Ramos (cell line): Measurements from ENCODE around the gene SNRNP200.
"Not testable (repeated sequence)": the region's sequence is repeated elsewhere in the genome, so short reads cannot be mapped to it uniquely, and the experiment has no call there.

Experiments
- in situ Hi-C: fragments of 300-500 bp; cut with MboI; formaldehyde crosslinking; loops from one replicate; pipeline ENCODE4 v1.14.3; 2022; ENCODE audit warnings: low sequenced_read_pairs; ENCODE audit not compliant: unreplicated experiment

The SNRNP200 gene

GRCh38 chr2:96276787-96277499 is 28.4 kb downstream of the SNRNP200 start:
- in situ Hi-C loops, result no loop called here

DNA sequence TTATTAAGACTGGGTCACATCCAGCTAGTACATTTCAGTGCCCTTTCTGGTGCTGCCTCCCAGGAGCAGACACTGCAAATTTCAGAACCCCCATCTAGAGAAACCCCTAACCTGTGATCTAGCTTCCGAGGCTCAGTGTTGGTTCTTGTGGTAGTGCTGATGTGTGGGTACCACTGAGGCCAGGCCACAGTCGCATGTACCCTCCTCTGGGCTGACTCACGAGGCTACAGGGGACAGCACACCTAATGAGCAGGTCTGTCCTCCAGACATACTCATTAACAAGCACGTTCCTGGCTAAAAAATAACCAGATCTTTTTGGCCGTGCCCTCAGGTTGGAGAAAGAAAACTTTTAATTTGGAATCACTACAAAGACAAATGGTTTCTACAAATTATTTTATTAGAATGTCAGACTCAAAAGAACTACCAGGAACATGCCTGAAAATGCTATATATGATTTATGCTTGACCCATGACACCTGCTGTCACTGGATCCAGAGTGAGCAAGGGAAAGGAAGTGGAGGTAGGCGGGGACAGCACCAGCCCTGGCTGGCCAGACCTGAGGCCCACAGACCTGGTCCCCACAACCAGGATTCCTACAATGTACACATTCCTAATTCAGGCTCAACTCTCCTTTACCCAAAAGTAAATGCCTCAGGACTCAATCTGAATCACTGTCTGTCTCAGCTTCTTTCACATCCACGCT is 30.8 kb downstream of the SNRNP200 start:
- in situ Hi-C loops, result no loop called here

DNA sequence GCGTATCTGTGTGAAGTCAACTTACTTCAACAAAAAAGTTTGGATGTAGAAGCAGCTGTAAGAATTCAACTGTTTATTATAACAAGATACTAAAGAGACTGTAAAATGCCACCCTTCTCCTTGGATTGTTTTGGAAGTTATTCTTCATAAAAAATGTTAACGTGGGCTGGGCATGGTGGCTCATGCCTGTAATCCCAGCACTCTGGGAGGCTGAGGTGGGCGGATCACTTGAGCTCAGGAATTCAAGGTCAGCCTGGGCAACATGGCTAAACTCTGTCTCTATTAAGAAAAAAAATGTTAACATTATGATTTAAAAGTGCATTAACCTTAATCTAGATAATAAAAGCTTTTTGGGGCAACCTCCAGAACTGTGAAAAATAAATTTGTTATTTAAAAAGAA is 31.6 kb downstream of the SNRNP200 start:
- in situ Hi-C loops, result no loop called here

DNA sequence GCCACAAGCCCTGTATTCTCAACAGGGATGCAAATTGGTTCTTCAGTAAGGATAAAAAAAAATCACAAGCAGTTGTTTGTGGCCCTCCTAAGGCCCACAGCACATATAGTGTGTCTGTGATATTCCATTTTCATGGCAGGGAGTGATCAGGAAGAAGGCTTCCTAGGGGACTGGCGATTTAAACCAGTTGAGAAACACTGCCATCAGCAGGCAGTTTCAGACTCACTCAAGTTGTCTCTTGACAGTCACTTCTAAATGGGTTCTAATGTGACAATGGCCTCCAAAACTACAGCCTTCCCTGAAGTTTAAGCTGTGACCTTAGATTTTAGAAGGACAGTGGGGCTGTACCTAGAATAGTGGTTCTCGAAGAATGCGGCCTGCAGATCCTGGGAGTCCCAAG is 33.4 kb downstream of the SNRNP200 start:
- in situ Hi-C loops, result no loop called here

- in situ Hi-C loops, result no loop called here
These were observed 38.0 kb downstream of the SNRNP200 start for GRCh38 chr2:96267159-96267971.

DNA sequence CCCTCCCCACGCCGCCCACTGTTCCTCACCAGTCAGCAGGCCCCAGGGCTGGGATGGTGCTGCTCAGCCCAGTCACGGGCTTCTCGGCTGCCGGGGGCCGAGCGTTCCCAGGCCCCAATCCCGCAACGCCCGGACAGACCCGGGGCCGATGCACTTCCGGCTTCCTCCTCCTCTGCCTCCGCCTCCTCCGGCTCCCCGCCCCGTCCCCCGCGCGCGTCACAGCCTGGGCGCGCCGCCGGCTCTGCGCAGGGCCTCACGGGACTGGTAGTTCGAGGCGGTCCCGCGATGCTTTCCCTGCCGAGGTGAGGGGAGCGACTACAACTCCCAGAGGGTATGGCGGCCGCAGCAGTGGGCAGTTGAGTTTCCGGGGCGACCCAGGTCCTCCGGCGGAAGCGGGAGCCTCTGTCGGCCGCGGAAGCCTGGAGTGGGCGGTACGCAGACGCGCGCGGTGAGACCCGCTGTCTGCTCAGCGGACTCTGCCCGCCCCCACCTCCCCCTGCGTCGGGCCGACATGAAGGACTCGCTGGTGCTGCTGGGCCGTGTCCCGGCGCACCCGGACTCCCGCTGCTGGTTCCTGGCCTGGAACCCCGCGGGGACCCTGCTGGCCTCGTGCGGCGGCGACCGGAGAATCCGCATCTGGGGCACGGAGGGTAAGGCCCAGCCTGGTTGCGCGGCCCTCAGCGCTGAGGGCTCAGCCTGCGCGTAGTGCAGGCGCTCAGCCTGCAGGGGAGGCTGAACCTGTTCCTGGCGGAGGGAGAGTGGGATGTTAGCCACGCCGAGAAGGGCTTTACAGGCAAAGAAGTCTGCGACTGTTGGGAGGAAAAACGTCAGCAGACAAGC is 39.3 kb downstream of the SNRNP200 start, which contains the start of the genes CIAO1 and TMEM127:
Gene CIAO1, plus strand, starts transcription at position 386 of the 840 bp plus-strand sequence. Its CDS starts 126 bp downstream, at position 512.
Gene TMEM127, minus strand, starts transcription at position 158 of the 840 bp plus-strand sequence. CDS start 616 bp downstream, outside the sequence.
- in situ Hi-C loops, result no loop called here

GRCh38 chr2:96265349-96265839 is 40.0 kb downstream of the SNRNP200 start:
- in situ Hi-C loops, result no loop called here

DNA sequence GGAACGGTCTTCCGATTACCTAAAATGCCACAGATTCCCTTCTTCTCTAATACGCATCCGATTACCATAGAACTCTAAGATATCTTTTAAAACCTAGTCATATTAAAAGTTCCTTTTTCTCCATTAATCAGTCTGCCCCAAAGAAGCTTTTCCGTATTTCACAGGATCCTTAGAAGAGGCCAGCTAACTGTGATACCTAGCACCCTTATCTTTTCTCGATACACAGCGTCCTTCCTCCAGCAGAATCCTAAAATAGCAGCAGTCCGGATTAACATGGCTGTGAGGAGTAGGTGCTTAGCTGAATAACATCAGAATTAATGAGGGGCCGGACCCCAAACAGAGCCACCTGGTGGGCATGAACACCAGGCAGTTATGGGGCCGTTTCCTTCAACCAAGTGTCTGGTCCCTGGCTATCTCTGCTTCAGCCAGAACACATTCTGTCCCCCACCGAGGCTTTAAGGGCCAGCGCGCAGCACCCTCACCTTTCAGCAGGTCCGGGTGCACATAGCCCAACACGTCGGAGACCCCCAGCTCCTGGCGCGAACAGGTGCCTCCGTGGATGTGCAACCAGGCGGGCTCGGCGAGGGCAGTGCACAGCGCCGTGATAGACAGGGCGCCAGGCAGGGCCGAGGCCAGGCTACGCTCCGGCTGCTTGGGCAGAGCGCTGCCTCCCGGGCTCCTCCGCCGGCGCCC is 40.5 kb downstream of the SNRNP200 start:
- in situ Hi-C loops, result no loop called here

DNA sequence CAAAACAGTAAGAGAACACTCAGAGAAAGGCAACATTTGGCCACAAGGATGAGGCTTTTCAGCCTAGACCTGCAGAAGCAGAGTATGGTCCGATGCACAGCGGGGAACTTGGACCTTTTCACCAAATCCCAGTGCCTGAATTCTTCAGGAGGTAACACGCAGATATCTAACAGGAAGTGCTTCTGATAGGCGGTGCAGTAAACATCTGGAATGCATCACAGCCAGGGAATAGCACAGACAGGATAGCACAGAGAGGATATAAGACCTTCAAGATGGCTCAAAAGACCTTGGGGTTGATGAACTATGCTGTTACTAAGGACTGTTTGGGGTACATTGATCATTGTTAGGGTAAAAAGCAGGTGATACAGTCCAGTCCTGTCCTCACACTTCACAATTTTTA is 41.3 kb downstream of the SNRNP200 start:
- in situ Hi-C loops, result no loop called here

- in situ Hi-C loops, result no loop called here
These were observed 43.0 kb downstream of the SNRNP200 start for GRCh38 chr2:96262306-96262705.

DNA sequence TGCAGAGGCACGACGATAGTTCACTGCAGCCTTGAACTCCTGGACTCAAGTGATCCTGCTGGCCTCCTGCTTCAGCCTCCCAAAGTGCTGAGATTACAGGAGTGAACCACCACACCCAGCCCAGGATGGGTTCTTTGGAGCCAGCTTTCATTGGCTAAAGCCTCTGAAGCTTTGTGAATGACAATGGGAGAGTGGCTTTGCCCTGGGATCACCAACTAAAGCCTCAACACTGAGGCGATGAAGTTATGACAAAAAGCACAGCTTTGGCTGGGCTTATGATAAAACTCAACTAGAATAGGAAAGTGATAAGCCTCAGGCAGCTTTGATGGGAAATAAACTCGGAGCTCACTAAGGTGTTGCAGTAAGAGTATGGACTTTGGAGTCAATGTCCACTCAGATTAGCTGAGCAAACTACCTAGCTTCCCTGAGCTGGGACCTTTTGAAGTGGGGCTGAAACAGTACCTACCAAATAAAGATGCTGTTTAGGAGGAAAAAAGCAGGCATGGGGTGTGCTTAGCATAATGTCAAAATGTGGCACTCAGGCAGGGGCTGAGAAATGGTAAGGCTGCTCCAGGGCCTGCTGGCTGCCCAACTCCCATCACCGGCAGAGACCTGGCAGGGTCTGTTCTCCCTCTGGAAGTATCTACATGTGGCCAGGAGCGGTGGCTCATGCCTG is 43.9 kb downstream of the SNRNP200 start:
- in situ Hi-C loops, result no loop called here

DNA sequence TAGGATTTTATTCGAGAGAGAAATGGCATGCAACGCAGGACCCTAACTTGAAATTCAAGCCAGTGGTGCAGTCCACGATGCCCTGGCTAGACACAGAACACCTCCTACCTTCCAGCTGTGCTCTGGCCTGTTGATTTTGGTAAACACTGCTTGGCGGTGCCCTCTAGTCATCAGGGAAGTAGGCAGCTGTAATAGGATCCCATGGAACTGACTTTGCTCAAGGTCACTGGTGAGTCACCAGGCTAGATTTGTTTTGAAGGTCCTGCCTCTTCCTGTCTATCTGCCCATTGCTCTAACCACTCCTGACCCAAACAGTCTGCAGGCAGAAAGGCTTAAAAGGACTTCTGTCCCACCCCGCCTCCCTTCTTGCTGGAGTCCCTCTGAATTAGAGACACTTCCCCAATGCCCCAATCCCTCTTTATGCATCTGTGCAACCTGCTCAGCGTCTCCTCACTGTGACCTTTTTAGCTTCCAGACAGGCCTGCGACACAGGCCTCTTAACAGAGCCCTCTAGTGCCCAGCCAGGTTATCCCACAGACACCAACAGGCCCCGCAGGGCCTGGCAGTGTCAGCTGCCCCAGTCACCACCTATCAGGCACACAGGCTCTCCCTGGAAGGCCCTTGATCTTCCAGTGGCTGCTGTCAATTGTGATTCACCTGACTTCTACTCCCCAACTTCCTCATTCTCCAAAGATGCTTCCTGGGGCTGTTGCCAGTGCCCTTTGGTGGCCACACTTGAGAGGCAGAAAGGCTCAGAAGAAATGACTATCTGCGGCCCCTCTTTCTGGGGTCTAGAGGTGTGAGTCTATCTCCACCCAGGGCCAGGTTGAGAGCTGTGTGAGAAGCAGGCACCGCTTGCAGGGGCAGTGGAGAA is 44.7 kb downstream of the SNRNP200 start:
- in situ Hi-C loops, result no loop called here

DNA sequence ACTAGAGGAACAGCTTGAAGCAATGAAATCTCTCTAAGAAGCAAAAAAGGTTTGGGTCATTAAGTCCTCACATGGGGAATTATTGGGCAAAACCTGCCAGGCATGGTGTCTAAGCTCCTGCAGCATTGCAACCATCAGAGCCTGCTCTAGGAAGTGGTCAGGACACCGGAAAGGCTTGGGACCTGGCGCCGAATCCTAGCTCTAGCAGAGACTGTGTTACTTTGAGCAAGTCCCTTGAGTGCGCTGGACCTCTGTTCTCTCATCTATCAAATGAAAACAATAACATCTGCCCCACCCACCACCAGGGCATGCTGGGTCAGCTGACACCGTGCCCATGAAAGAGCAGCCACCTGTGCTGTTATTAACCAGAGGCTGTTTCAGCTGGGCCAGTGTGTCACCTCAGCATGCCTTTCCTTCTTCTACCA is 45.8 kb downstream of the SNRNP200 start:
- in situ Hi-C loops, result no loop called here

DNA sequence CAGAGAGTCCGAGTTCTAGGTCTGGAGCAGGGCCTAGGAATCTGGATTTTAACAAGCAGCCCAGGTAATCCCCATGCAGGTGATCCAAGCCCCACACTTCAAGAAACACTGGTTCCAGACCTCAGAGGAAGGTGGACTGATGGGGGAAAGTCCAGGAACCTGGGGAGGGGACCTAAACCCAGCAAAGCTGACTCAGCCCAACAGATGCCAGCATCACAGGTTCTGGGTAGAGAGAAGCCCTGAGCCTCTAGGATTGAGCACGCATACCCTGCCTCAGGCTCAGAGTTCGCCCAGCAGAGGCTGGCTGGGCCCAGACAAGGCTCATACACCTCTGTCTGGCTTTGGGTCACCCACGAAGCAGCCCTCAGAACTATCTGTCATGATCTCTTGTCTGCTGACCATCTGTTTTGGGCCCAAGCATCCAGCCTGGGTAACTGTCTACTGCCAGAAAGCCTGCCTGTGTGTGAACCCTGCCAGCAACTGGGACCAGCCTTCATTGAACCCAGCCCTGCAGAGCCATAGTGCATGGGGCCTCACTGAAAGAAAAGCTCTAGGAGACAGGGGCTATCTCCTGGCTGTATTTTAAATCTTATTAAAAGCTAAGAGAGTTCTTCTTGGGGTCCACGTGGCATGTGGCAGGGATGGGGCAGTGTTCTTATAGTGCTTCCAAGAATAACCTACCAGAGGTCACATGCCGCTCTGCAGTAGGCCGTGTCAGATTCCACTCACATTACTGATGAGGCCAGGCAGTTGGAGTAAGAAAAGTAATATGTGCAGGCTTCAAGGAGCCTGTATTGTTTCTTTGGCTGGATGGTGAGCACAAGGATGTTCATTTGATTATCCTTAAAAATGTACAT is 47.0 kb downstream of the SNRNP200 start:
- in situ Hi-C loops, result no loop called here

DNA sequence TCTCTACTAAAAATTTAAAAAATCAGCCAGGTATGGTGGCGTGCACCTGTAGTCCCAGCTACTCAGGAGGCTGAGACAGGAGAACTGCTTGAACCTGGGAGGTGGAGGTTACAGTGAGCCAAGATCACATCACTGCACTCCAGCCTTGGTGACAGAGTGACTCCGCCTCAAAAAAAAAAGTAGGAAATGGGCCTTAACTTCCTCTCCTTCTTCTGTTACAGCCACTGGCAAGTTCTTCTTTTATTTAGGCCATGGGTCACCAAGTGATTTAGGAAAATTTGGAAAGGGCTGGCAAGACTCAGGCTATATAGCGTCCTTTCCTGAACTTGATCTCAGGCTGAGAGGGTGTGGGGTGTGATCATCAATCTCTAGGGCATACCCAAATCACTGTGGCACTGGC is 47.6 kb downstream of the SNRNP200 start:
- in situ Hi-C loops, result not testable (repeated sequence)

- in situ Hi-C loops, result no loop called here
These were observed 48.7 kb downstream of the SNRNP200 start for GRCh38 chr2:96256611-96257113.

DNA sequence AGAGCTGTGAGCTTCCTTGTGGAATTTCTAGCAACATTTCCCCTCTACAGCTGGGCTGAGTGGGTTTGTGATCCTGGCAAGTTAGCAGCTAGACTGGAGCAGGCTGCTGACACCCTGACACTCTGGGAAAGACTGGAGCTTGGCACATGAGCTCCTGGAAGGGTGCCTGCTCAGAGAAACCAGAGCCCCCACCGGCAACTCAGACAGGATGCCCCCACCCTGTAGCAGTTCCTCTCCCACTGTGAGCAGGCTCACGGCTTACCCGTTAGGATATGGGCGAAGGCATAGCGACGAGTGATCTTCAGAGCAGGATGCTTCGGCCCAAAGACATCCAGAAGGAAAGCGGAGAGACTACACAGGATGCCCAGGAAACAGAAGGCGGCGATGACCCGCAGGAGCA is 50.8 kb downstream of the SNRNP200 start:
- in situ Hi-C loops, result no loop called here
